HCT116 (cell line): ENCODE measurements around the gene AFDN. TPM values are rescaled to one million over a fixed set of nuclear protein-coding genes. Genes with fewer than 3 reads are reported as not detected.

Source experiments
- ATAC-seq: fragments of 200-7000 bp; cut with Tn5 transposase; 2 replicates; pipeline ENCODE4 v1.9.1; 2020; ENCODE audit warnings: mild to moderate bottlenecking, moderate library complexity
- BruUV-seq: library from RNA; stranded (reverse); fragments of 400-500 nt; replicated peaks from 2 replicates; lab custom pipeline; 2021; lab: Mats Ljungman, UMichigan
- CTCF ChIA-PET: fragments of 300-600 bp; sonication (Branson Sonifier 250); formaldehyde crosslinking; loops from one replicate; lab custom pipeline; 2021; ENCODE audit warnings: antibody characterized with exemption; lab: Charles Lee
- POLR2A ChIA-PET: fragments of 300-600, 350-600 bp; sonication (Branson Sonifier 250); formaldehyde crosslinking; loops from one replicate; lab custom pipeline; 2021; ENCODE audit warnings: antibody characterized with exemption; lab: Charles Lee
- RAD21 ChIA-PET, 2 experiments: fragments of 300-600 bp; sonication (Branson Sonifier 250); formaldehyde crosslinking; loops; one replicate each; lab custom pipeline; 2023; ENCODE audit warnings: low total read pairs in 2 of 2; ENCODE audit not compliant: uncharacterized antibody in 2 of 2, unreplicated experiment in 2 of 2, low non-redundant PET in 1 of 2; lab: Charles Lee
- DNase-seq: peaks from one replicate; pipeline ENCODE4 v3.0.0-alpha.2; 2010; ENCODE audit warnings: low read depth, low spot score
- H2AFZ ChIP-seq: fragments of 200-600 bp; shearing (Covaris generic), sonication (generic); 2 replicates; pipeline ENCODE4 v1.6.1; 2017; ENCODE audit warnings: low read depth, mixed run types, mixed read lengths, antibody characterized with exemption, low read length; ENCODE audit not compliant: poor library complexity, severe bottlenecking
- H3K27ac ChIP-seq: 2 replicates; pipeline ENCODE4 v1.5.1; 2012; ENCODE audit warnings: low read depth, low read length
- H3K27me3 ChIP-seq: fragments of 200-600 bp; sonication (generic); 2 replicates; pipeline ENCODE4 v1.6.1; 2016; ENCODE audit warnings: mixed run types, low read length, mixed read lengths; ENCODE audit not compliant: insufficient read depth
- H3K36me3 ChIP-seq, 2 experiments: fragments of 200-500 bp in 1 of 2; fragments of 200-600 bp in 1 of 2; sonication (Bioruptor generic) in 1 of 2; sonication (generic) in 1 of 2; 2 replicates each; pipeline versions ENCODE4 v1.5.1 to v1.6.1; 2014 to 2016; ENCODE audit warnings: low read length in 2 of 2, inconsistent platforms in 1 of 2, mixed read lengths in 1 of 2, mixed run types in 1 of 2; ENCODE audit not compliant: insufficient read depth in 2 of 2, control insufficient read depth in 1 of 2
- H3K4me1 ChIP-seq, 2 experiments: fragments of 200-600 bp in 1 of 2; sonication (generic) in 1 of 2; 2 replicates each; pipeline versions ENCODE4 v1.5.1 to v1.6.1; 2012 to 2017; ENCODE audit warnings: low read length in 2 of 2, inconsistent platforms in 1 of 2, mild to moderate bottlenecking in 1 of 2, mixed read lengths in 1 of 2, mixed run types in 1 of 2, moderate library complexity in 1 of 2; ENCODE audit not compliant: insufficient read depth in 2 of 2, control insufficient read depth in 1 of 2
- H3K4me2 ChIP-seq: fragments of 200-600 bp; sonication (generic); 2 replicates; pipeline ENCODE4 v1.6.1; 2017; ENCODE audit warnings: mixed run types, low read length, mixed read lengths
- H3K4me3 ChIP-seq, 2 experiments: fragments of 200-600 bp in 1 of 2; sonication (generic) in 1 of 2; replicated peaks in 1 of 2; 2 replicates each; pipeline ENCODE4 v1.5.1; 2011 to 2016; ENCODE audit warnings: low read length in 2 of 2, control low read depth in 1 of 2, low read depth in 1 of 2, mild to moderate bottlenecking in 1 of 2, mixed read lengths in 1 of 2, mixed run types in 1 of 2
- H3K79me2 ChIP-seq: fragments of 200-600 bp; sonication (generic); 2 replicates; pipeline ENCODE4 v1.6.1; 2017; ENCODE audit warnings: mild to moderate bottlenecking, mixed run types, low read length, moderate library complexity, mixed read lengths; ENCODE audit not compliant: insufficient read depth
- H3K9ac ChIP-seq: fragments of 200-600 bp; sonication (generic); 2 replicates; pipeline ENCODE4 v1.6.1; 2016; ENCODE audit warnings: low read length, mixed read lengths
- H3K9me2 ChIP-seq: fragments of 200-600 bp; sonication (generic), shearing (Covaris generic); 2 replicates; pipeline ENCODE4 v1.6.1; 2017; ENCODE audit warnings: mixed run types, mild to moderate bottlenecking, moderate library complexity; ENCODE audit not compliant: insufficient read depth
- H3K9me3 ChIP-seq, 2 experiments: fragments of 200-500 bp in 1 of 2; fragments of 200-600 bp in 1 of 2; sonication (Bioruptor generic) in 1 of 2; sonication (generic) in 1 of 2; 2 replicates each; pipeline ENCODE4 v1.6.1; 2014 to 2017; ENCODE audit warnings: low read length in 2 of 2, mixed read lengths in 2 of 2, inconsistent platforms in 1 of 2, low read depth in 1 of 2, mild to moderate bottlenecking in 1 of 2, mixed run types in 1 of 2, moderate library complexity in 1 of 2; ENCODE audit not compliant: control insufficient read depth in 1 of 2, insufficient read depth in 1 of 2
- H4K20me1 ChIP-seq: fragments of 200-600 bp; sonication (generic), shearing (Covaris generic); 2 replicates; pipeline ENCODE4 v1.6.1; 2017; ENCODE audit warnings: mixed run types, mild to moderate bottlenecking, moderate library complexity; ENCODE audit not compliant: insufficient read depth
- ATF3 ChIP-seq: IDR thresholded peaks from 2 replicates; pipeline ENCODE4 v1.6.1; 2012
- CEBPB ChIP-seq: IDR thresholded peaks from 2 replicates; pipeline ENCODE4 v1.6.1; 2012; ENCODE audit warnings: low read depth
- ELF1 ChIP-seq: IDR thresholded peaks from 2 replicates; pipeline ENCODE4 v1.6.1; 2012; ENCODE audit warnings: low read depth, borderline replicate concordance
- EZH2 ChIP-seq: fragments of 200-600 bp; sonication (generic); IDR thresholded peaks from 2 replicates; pipeline ENCODE4 v1.6.1; 2017; ENCODE audit warnings: antibody characterized with exemption, mixed run types
- EZH2phosphoT487 ChIP-seq: fragments of 200-600 bp; IDR thresholded peaks from 2 replicates; pipeline ENCODE4 v1.6.1; 2018; ENCODE audit warnings: antibody characterized with exemption, borderline replicate concordance
- FOSL1 ChIP-seq: IDR thresholded peaks from 2 replicates; pipeline ENCODE4 v1.6.1; 2012; ENCODE audit warnings: low read depth
- MAX ChIP-seq: IDR thresholded peaks from 2 replicates; pipeline ENCODE4 v1.6.1; 2012
- POLR2A ChIP-seq: IDR thresholded peaks from 2 replicates; pipeline ENCODE4 v1.7.0; 2011; ENCODE audit warnings: borderline replicate concordance; ENCODE audit not compliant: insufficient read depth, insufficient read length; ENCODE audit errors: extremely low read depth
- POLR2AphosphoS5 ChIP-seq: IDR thresholded peaks from 2 replicates; pipeline ENCODE4 v1.6.1; 2011; ENCODE audit warnings: mild to moderate bottlenecking, low read depth, low read length, moderate library complexity
- SIN3A ChIP-seq: IDR thresholded peaks from 2 replicates; pipeline ENCODE4 v1.6.1; 2012; ENCODE audit warnings: low read depth
- SP1 ChIP-seq: IDR thresholded peaks from 2 replicates; pipeline ENCODE4 v1.6.1; 2012; ENCODE audit warnings: low read depth
- SRF ChIP-seq: IDR thresholded peaks from 2 replicates; pipeline ENCODE4 v1.6.1; 2012; ENCODE audit warnings: low read depth
- YY1 ChIP-seq: IDR thresholded peaks from 2 replicates; pipeline ENCODE4 v1.6.1; 2011; ENCODE audit warnings: low read length, low read depth, moderate library complexity, mild to moderate bottlenecking; ENCODE audit not compliant: insufficient replicate concordance; ENCODE audit errors: extremely low read depth
- ZBTB33 ChIP-seq: IDR thresholded peaks from 2 replicates; pipeline ENCODE4 v1.6.1; 2011; ENCODE audit warnings: mild to moderate bottlenecking, low read length, moderate library complexity; ENCODE audit not compliant: insufficient replicate concordance; ENCODE audit errors: extremely low read depth
- ZFX ChIP-seq: fragments of 450-650 bp; IDR thresholded peaks from 2 replicates; pipeline ENCODE4 v1.6.1; 2017
- intact Hi-C: fragments of 100-400 bp; cut with micrococcal nuclease; formaldehyde crosslinking; loops from 2 replicates; pipeline ENCODE4 v1.10.0; 2022
- total RNA-seq: library from RNA; stranded (reverse); gene quantifications from one replicate; pipeline ENCODE4 v1.2.1, GENCODE V29; 2021; ENCODE audit not compliant: unreplicated experiment
- TF ChIP-seq, protein P1 (sequence below), 3 experiments: fragments of 200-600 bp in 1 of 3; sonication (generic) in 1 of 3; IDR thresholded peaks in 2 of 3; conservative IDR thresholded peaks in 1 of 3; 2 replicates each; pipeline ENCODE4 v1.5.1; 2012 to 2017; ENCODE audit warnings: low read depth in 2 of 3, low read length in 2 of 3, antibody characterized with exemption in 1 of 3, borderline replicate concordance in 1 of 3, control low read depth in 1 of 3, mild to moderate bottlenecking in 1 of 3, mixed read lengths in 1 of 3, mixed run types in 1 of 3, moderate library complexity in 1 of 3; ENCODE audit not compliant: insufficient read depth in 1 of 3

The AFDN gene
- total RNA-seq, 1 experiment from 2014 or later, result 59.4 TPM

- POLR2A ChIA-PET, result no interaction called here
- DNase-seq (no peak), ATAC-seq (no peak)
- TF ChIP-seq FOSL1, result no peak
- no peak for TF ChIP-seq POLR2AphosphoS5
- TF ChIP-seq ELF1, result no peak
- TF ChIP-seq CEBPB, result no peak
- TF ChIP-seq YY1, result no peak
- no peak for TF ChIP-seq ZFX
- no peak for TF ChIP-seq EZH2
- TF ChIP-seq ATF3, result no peak
- TF ChIP-seq, protein P1, sequence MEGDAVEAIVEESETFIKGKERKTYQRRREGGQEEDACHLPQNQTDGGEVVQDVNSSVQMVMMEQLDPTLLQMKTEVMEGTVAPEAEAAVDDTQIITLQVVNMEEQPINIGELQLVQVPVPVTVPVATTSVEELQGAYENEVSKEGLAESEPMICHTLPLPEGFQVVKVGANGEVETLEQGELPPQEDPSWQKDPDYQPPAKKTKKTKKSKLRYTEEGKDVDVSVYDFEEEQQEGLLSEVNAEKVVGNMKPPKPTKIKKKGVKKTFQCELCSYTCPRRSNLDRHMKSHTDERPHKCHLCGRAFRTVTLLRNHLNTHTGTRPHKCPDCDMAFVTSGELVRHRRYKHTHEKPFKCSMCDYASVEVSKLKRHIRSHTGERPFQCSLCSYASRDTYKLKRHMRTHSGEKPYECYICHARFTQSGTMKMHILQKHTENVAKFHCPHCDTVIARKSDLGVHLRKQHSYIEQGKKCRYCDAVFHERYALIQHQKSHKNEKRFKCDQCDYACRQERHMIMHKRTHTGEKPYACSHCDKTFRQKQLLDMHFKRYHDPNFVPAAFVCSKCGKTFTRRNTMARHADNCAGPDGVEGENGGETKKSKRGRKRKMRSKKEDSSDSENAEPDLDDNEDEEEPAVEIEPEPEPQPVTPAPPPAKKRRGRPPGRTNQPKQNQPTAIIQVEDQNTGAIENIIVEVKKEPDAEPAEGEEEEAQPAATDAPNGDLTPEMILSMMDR (IDR thresholded peaks at IDR 0.05 in 2 of 3, conservative IDR thresholded peaks at IDR 0.05 in 1 of 3; ENCODE audit: borderline replicate concordance in 1 of 3, insufficient read depth in 1 of 3, low read depth in 2 of 3, low read length in 2 of 3), result no peak
- no peak for TF ChIP-seq EZH2phosphoT487
- TF ChIP-seq POLR2A, result no peak
- TF ChIP-seq SIN3A, result no peak
- TF ChIP-seq SP1, result no peak
- TF ChIP-seq ZBTB33, result no peak
- TF ChIP-seq MAX, result no peak
- no peak for TF ChIP-seq SRF
- no peak overlapping the region for H3K4me3 ChIP-seq
- CTCF ChIA-PET, result no interaction called here
- BruUV-seq, result no TSS peak
- H2AFZ ChIP-seq, result no peak overlapping the region
- no peaks in the 10 kb centered on the region for H3K4me1 ChIP-seq
- H3K9me2 ChIP-seq, result no peaks in the 10 kb centered on the region
- H3K27ac ChIP-seq, result no peak overlapping the region
- RAD21 ChIA-PET, result no interaction called here
- no peaks in the 10 kb centered on the region for H3K27me3 ChIP-seq
- H3K4me2 ChIP-seq, result no peak overlapping the region
- intact Hi-C loops, result no loop called here
- H3K36me3 ChIP-seq, result peaks cover 28 to 36% of the 10 kb centered on the region in 2 experiments
- no peaks in the 10 kb centered on the region for H3K9me3 ChIP-seq
- no peaks in the 10 kb centered on the region for H4K20me1 ChIP-seq
- H3K79me2 ChIP-seq, result no peaks in the 10 kb centered on the region
- no peak overlapping the region for H3K9ac ChIP-seq
Observed at GRCh38 chr6:167947716-167948115, 121.0 kb downstream of the AFDN start.
